Stimulated activated CD4-positive, alpha-beta T cell treated with anti-CD3 and anti-CD28 coated beads, TNF-alpha, amount 100 ng/mL, for 1 hour (primary cell): ENCODE results near the gene KLF11.

Experiments
- DNase-seq, 3 donors: peaks; one replicate each; pipeline ENCODE4 v3.0.0-alpha.2; 2020; ENCODE audit warnings: low read depth in 3 of 3, low spot score in 1 of 3

Gene KLF11

DNA sequence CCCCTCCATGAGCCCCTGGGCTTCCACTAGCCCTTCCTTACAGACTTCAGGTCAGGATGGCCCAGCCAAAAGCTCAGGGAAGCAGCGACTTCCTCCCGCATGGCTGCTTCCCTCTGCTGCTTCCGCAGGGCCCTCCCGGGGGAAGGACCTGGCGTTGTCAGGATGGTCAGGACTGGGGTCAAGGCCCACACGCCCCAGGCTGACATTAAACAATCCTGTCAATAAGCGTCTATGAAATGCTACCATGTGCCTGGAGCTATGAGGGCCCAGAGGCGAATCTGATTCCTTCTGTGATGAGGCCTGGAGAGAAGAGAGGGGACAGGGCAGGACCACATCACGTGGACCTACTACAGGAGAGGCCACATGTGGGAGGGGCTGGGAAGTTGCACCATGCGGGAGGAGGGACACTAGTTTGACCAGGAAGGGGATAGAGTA lies 19.6 kb downstream of the KLF11 start:
- no peak for DNase-seq

DNA sequence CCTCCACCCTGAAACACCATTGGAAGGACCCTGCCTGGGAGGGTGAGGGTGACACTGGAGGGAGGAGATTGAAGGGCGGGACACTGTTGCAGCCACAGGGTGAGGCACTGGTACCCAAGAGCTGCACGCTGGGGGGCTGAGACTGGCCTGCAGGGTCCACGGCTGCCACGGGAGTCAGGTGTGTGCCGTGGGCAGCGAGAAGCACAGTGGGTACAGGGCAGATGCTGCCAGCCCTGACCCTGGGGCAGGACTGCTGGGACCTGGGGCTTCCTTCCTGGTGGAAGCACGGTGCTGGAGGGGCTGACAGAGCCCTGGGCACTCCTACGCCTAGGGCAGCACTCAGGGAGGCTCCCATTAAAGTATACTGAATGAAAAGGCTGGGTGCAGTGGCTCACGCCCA lies 20.2 kb downstream of the KLF11 start:
- DNase-seq, result no peak

DNA sequence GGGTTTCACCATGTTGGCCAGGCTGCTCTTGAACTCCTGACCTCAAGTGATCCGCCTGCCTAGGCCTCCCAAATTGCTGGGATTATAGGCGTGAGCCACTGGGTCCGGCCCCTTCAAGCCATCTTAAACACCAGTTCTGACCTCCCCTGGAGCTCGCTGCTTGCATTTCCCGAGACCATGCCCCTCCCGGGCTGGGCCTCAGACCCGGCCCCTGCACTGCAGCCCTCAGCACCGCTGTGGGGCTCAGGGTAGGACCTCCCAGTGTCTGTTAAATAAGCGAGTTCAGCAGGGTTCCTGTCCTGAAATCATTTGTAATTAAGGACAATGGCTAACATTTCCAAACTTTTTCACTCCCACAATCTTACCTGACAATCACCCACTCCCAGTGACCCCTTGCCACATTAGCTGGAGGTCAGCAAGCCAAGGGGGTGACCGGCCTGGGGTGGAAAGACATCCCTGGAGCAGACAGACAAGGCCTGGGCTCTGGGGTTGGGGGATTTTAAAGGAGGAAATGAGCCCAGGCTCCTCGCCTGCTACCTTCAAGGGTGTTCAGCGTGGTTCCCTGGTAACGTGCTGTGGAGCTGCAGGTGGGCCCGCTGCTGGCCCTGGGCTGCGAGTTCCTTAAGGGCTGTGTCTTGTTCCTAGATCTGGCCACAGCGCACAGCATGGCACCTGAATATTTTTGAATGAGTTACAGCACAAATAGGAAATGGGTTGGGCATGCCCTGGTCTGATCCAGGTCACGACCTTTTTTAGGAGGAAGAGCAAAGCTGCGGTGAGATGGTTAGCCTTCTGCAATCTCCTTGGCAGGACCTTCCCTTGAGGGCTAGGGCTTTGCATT lies 21.8 kb downstream of the KLF11 start:
- no peak for DNase-seq

DNA sequence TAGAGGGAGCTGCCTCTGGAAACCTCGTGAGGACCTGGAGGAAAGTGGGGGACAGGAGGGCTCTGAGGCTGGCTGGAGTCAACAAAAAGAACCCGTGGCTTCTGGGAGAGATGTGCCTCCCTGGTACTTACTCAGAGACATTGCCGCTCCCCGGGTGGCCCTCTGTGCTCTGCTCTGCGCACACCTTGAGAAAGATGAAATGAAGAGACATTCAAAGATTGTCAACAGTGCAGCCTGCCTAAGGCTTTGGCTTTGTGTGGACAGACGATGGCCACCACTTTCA lies 22.4 kb downstream of the KLF11 start:
- no peak for DNase-seq

DNA sequence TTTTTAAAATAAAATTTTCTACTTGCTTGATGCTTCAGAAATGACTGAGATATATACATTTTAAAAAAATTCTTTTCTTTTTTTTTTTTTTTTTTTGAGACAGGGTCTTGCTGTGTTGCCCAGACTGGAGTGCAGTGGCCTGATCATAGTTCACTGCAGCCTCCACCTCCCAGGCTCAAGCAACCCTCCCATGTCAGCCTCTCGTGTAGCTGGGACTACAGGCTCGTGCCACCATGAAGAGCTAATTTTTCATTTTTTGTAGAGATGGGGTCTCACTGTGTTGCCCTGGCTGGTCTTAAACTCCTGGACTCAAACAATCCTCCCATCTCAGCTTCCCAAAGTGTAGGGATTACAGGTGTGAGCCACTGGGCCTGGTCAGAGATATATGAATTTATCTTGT lies 24.0 kb downstream of the KLF11 start:
- no peak for DNase-seq

DNA sequence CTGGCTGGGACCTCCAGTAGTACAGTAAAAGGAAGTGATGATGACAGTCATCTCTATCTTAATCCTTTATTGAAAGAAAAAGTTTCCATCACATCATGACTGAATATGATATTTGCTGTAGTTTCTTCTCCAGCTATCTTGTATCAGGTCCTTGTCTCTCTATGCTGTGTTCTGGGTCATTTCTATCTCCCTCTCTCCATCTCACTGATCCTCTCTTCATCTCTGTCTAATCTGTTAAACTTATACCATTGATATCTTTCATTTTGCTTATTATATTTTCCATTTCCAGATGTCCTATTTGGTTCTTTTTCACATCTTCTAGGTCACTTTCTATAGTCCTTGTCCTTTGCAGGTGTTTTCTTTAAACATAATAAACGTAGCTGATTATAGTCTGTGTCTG lies 24.5 kb downstream of the KLF11 start:
- no peak for DNase-seq

DNA sequence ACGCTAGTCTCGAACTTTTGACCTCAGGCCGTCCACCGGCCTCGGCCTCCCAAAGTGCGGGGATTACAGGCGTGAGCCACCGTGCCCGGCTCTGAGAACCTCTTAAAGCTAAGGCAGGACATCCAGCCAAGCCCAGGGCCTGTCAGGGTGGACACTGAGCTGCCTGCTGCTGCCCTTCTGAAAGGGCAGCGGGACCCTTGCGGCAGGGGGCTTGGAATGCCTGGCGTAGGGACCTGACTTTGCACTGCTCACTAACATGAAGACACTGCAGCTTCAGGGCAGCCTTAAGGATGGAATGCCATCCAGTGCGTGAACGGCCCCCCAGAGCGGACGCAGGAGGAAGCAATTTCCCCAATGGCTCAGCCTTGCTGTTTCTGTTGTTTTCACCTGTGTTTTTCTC lies 27.8 kb downstream of the KLF11 start:
- no peak for DNase-seq

DNA sequence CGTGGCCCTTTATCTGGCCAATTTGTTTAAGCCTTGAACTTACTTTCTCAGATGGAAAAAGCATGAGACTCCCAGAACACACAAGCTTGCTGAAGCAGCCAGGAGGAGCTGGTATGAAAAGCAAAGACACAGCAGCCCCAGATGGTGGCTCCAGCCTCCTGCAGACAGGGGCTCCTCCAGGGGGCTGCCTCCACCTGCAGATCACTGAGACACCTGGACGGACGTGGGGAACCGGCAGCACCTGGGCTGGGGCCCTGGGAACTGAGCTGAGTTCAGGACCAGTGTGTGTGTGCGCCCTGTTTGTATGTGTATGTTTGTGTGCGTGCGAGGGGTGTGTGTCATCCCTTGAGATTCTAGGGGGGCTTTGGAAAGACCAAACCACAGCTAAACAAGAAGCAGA lies 28.2 kb downstream of the KLF11 start:
- DNase-seq, result no peak

DNA sequence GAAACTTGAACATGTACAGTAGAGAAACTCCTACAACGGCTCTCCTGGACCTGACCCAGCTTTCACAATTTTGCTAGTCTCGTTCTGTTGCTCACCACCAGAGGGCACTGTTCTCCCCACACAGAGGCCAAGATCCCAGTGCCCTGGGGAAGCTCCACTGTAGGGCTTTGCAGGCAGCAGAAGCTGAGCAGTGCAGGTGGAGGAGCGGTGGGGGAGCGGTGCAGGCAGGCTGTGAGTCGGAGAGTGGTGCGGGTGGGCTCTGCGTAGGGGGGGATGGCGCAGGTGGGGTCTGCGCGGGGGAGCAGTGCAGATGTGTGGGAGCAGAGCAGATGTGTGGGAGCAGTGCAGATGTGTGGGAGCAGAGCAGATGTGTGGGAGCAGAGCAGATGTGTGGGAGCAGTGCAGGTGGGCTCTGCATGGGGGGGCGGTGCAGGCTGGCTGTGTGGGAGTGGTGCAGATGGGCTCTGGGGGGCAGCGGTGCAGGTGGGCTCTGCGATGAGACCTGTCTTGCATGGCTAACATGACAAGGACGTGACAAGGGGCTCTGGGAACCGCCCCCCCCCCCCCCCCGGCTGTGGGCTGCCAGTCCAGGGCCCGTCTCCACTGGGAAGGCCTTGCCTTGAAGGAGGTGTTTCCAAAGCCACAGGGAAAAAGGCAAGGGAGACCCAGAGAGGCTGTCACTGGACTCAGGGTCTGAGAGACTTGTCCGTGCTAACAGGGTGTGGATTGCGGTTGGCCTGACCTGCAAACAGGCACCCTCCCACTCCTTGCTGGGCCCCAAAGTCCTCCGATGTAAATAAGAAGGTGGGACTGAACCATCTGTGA lies 29.5 kb downstream of the KLF11 start:
- peak; percentile 46 to 62 (median 49) for DNase-seq

DNA sequence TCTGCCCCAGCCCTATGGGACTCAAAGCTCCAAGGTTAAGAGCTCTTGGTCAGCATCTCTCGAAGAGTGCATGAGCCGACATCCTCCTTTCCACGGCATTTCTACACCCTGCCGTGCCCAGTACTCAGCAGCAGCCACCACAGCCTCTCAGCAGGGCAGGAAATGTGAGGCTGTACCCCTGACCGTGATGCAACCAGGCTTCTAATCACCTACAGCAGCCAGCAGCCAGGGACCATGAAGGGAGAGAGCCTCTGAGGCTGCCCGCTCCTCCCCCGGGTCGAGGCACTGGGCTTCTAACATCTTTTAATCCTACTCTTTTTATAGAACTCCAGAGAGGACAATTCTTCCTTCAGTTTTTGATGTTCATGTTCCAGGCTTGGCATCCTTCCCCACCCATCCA lies 30.4 kb downstream of the KLF11 start:
- DNase-seq, result no peak

DNA sequence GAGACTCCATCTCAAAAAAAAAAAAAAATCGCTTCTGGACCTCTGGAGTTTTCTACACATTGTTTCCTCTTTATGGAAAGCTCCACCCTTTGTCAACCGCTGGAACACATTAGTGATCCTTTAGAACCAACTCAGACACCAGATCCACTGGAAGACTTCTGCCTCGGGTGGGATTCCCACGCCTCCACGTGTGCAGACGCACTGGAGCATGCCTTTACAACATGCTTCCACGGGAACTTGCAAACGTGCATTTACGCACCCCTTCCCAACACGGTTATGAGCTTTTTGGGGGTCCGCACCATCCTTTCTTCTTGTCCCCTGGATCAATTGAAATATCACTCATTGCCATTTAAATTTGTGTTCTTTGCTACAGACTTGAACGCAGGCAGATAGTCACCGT lies 31.8 kb downstream of the KLF11 start:
- no peak for DNase-seq

DNA sequence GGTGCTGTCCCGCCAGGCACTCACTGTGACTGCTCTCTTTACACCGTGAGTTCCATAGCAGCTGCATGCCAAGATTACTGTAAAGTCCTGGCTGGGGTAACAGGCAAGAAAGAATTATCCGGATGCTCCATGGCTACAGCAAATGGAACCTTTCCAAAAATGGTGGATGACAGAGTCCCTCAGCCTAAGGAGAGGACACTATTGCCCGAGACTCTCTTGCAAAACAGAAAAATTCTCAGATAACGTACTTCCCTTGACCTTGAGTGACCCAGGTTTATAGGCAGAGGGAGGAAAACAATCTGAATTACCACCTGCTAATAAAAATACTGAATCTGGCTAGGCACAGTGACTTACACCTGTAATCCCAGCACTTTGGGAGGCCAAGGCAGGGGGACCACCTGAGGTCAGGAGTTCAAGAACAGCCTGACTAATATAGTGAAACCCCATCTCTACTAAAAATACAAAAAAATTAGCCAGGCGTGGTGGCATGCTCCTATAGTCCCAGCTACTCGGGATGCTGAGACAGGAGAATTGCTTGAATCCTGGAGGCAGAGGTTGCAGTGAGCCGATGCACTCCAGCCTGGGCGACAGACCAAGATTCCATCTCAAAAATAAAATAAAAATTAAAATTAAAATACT lies 32.3 kb downstream of the KLF11 start:
- DNase-seq, result no peak

DNA sequence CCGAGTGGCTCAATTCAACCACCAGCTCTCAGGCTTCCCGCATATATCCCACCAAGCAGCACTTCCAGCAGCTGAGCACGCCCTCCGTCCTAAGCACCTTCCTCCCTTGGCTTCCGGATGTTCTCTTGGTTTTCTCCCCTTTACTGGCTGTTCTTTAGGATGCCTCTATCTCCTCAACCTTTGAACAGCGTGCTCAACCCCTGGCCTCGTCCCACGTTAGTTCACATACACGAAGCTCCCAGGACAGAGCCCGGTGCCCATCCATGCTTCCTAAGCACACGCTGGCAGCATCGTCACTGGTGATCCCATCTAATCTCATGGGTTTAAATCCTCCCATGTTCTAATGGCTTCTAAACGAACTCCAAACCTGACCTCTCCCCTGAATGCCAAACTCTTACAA lies 33.2 kb downstream of the KLF11 start:
- DNase-seq, result no peak

DNA sequence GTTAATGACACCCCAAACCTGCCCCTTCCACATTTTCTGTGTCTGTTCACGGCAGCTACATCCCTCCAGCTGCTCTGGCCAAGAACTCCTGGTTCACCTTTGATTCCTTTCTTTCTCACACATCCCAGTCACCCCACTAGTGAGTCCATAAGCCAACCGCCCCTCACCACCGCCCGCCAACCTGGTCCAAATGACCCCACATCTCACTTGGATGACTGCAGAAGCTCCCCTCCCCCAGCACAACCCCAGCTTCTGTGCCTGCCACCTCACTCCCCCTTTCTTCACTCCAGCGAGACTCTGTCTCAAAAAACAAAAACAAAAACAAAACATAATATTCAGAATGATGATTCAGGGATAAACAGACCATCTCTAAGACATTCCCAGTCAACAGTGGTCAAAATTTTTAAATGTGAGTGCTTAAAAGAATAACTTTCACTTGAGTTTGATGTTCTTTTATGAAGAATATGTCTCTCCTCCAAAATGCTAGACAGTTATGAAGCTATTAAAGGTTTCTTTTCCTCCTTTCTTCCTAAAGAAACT lies 33.7 kb downstream of the KLF11 start:
- DNase-seq, result no peak

DNA sequence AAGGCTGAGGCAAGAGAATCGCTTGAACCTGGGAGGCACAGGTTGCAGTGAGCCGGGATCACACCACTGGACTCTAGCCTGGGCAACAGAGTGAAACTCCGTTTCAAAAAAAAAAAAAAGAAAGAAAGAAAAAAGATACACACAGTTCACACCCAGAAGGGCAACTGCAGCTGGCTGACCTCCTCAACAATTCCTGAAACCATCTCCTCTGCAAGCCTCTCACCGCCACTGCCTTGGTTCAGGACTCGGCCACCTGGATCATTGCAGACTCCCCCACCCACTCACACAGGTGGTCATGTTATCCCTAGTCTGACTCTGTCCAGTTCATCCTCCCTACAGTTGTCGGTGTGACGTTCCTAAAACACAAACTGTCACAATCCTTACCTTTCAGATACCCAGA lies 34.7 kb downstream of the KLF11 start:
- DNase-seq, result no peak

DNA sequence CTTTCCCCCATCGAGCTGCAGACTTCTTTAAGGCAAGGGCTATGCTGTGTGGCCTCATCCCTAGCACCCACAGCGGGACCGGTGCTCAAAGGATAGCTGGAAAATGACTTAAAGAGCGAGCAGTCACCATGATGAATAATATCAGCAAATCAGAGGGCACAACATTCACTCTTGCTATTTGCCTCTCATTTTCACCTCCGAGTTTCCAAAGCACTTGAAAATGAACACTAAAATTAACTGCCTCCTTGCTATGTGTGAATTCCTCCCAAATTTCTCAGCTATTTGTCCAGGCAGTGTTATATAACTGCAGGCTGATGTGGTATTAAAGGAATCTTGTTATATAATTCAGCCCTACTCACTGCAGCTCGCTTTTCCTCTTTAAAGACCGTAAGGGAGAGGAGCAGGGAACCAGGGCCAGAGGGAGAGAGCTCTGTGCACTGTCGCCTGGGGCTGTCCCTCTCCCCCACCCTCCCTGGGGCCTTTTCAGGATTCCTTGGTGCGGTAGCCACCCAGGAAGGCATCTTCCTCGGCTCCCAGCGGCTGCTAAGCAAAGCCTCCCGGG lies 35.4 kb downstream of the KLF11 start:
- no peak for DNase-seq

DNA sequence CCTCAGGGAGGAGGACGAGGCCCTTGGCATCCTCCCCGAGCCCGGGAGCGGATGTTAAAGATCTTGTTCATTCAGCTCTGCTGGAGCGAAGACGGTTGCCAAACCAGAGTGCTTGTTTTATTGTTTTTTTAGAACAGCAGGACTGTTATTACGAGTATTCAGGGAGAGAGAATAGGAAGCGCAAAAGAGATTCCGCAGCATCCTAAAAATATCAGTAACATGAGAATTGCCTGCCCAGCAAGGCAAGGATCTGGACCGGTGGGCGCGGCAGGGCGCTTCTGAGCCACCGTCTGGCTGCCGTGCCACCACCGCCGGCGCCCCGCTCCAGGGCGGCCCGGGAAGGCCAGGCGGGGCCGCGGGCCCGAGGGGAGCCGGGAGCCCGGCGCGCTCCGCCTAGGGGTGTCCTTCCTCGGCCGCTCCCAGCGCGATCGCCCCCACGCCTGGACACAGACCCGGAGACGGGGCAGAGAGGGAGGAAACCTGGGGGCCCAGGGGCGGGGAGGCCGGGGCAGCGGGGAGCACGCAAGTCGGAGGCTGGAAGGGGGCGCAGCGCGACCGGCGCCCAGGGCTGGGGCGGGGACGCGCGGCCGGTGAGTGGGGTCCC lies 36.0 kb downstream of the KLF11 start:
- DNase-seq, result no peak

DNA sequence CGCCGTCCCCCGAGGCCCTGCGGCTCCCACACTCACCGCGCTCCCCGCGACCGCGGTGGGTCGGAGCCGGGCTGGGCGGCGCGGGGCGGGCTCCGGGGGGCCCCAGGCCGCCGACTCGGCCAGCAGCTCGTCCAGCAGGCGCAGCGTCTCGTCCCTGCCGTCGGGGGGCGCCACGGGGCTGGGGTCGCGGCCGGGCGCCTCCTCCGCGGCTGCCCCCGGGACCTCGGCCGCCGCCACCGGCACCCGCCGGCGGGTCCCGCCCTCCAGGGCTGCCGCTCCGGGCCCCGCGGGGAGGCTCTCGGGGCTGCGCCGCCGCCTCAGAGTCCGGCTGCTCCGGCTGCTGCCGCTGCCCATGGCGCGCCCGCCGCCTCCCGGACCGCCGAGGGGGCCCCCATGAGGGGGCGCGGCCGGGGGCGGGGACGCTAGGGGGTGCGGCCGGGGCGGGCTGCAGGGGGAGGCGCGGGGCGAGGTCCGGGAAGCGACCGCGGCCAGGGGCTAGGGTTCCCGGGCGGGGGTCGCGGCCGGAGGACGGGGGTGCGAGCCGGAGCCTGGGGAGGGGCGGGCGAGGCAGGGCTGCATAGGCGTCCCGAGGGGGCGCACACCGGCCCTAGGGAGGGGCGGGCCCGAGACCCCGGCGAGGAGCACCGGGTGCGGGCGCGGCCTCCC lies 36.7 kb downstream of the KLF11 start, which contains the start of gene CYS1:
Gene CYS1, minus strand, starts transcription at position 542 of the 666 bp plus-strand sequence. Its CDS starts 188 bp downstream, at position 354.
- DNase-seq, result no peak

DNA sequence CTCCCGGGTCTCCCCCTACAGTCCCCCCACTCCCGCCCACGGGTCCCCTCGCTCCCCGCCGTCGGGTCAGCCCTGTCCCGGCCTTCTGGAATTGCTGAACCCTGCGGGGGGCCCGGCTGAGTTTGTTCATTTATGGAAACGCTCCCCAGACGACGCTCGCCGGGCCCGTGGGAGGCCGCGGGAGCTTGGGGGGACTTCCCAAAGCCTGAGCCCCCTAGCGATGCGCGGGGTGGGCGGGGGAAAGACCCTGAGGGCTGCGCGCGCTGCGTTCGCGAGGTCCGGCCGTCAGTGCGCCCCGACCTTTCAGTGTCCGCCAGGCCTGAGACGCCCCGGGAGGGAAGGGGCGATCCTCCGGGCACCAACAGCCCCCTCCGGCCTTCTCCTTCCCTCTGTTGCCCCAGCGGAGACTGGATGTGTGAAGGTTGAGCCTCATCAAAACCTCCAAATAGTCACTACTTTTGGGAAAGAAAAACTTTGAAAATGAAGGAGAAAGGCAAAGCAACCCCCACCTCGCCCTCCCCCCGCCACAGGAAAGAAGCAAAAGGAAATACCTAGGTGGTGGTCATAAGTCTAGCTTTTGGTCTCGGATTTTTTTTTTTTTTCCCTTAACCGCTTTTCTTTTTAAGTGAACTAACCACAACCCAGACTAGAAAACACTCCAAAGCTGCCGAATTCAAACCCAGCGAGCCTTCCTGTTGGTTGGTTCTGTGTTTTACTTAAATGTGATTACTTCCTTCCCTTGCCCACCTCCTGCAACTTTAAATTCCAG lies 37.4 kb downstream of the KLF11 start:
- DNase-seq, result no peak

DNA sequence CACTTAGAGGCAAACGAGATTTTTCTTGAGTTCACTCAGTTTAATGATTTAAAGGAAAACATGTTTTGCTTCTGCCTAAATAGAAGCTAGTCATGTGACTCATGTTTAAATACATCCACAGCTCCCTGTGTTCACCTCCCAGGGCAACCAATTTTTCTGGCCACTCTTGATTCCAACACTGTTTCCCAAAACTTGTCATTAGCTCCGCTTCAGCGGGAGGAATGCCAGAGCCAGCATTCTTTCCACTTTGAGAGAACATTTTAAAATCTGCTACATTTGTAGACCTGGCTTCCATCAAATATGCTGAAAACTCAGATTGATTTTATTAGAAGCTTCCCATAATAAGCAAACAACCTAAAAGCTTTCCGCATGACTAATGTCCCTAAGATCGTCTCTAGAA lies 39.7 kb downstream of the KLF11 start:
- no peak for DNase-seq
